ENCODE data around the gene DOC2A.
"Not testable (repeated sequence)": the region's sequence is repeated elsewhere in the genome, so short reads cannot be mapped to it uniquely, and the experiment has no call there.

DOC2A gene

GRCh38 chr16:30010844-30011713 lies at the start of gene DOC2A:
TSS of gene DOC2A (minus strand) at chr16:30011027. CDS start at chr16:30010222, 805 bp downstream.
- DNase-seq (ENCODE audit: low spot score): peak; percentile 7

DNA sequence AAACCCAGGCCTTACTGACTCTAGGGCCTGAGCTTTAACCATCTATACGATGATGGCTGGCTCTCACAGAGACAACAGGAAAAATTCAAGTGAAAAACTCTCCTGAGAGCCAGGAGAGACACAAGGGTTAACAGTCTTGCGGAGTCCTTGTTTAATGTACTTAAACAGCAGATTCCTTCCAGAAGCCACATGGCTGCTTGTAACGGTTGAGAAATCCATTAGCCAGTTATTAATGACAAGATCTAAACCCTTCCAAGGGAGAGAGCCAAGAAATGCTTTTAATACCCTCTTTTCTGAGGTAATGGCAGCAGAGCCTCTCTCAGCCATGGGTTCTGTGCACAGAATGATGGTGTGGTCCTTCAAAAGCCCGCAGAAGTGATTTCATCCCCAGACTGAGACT lies 49.5 kb upstream of the DOC2A start:
- DNase-seq (ENCODE audit: low spot score): no peak

DNA sequence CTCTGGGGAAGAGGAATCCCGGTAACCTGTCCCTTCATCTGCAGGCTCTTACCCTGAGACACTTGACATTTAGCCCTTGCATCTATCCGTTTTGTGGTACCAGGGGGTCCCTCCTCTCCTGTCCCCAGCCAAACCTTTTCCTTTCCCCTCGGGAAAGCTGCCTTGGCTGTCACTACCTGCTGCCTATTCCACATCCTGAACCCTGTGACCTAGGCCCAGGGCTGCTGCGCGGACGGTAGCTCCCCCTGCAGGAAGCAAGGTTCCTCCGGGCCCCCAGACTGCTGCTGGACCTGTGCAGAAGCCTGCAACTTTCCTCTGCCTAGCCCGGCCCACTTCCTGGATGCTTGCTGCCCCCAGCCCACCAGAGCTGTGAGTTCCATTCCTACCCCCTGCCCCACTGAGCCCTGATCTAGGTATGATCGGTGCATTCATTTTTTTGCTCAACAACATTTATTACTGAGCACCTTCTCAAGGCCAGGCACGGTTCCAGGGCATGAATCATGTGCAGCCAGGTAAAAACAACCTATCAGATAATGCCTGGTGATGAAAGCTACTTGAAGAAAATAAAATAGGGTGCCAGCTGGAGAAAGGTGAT lies 44.2 kb upstream of the DOC2A start:
- peak; percentile 45 for DNase-seq (ENCODE audit: low spot score)

DNA sequence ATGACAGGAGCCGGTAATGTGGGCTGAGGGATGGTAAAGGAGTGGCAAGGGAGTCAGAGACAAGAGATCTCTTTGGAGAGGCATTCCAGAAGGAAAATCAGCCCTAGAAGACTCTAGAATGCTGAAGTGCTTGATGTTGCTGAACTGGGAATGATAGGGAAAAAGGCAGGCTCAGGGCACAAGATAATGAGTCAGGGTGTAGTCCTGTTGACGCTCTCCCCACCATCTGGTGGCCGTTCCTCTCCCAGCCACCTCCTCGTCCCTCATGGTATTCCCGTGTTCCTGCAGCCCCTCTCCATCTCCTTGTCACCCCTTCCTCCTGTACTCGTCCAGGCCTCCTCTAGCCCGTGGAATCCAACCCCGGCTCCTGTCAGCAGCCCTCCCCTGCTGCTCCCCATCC lies 43.6 kb upstream of the DOC2A start:
- DNase-seq (ENCODE audit: low spot score): no peak

- DNase-seq (ENCODE audit: low spot score): no peak
Measured at GRCh38 chr16:30053376-30054015, 42.7 kb upstream of the DOC2A start.

- DNase-seq (ENCODE audit: low spot score): peak; percentile 91
Measured at GRCh38 chr16:30052671-30053372, 42.0 kb upstream of the DOC2A start.

DNA sequence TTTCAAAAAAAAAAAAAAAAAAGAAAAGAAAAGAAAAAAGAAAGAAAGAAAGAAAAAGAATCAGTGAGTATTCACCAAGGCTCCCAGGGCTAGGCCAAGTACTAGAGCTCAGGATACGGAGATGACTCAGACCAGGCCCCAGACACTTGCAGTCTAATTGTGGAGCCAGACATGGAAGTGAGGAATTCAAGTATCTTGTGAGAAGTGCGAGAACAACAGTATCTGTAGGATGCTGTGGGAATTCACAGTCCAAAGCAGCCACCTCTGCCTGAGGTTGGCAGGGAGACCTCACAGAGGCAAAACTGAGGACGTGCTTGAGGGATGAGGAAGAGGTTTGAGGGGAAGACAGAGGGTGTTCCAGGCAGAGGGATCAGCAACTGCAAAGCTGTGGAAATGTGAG lies 40.7 kb upstream of the DOC2A start:
- DNase-seq (ENCODE audit: low spot score): no peak

DNA sequence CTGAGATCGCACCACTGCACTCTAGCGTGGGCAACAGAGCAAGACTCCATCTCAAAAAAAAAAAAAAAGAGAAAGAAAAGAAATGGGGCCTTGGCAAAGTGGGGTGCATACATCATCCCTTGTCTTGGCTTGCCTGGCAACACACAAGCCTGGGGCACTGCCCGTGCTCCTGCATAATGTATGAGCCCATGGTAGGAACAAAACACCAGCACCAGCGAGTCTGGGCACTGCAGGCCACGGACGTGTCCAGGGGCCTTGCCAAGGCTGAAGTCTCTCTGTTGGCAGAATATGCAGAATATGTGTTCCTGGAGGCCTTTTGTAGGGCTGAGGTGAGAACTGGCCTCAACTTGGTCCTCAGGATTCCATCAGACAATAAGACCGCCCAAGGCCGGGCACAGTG lies 39.0 kb upstream of the DOC2A start:
- DNase-seq (ENCODE audit: low spot score): no peak

GRCh38 chr16:30046588-30046987 lies 35.8 kb upstream of the DOC2A start:
- no peak for DNase-seq (ENCODE audit: low spot score)

DNA sequence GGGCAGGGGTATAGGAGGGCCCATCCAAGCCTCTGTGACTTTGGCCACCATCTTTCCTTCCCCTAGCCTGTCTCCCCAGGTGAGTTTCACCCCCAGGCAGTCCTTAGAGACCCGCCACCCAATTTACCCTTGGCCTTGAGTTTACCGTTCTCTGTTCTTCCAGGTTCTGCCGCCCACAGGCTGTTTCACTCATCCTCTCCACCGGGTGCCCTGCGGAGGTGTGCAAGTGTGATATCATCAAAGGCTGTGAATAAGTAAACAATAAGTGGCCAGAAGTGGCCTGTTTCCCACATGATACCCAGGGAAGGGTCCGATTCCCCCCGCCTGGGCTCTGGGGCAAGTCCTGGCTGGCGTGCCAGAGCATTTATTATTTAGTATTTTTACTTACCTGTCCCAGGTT lies 35.4 kb upstream of the DOC2A start:
- DNase-seq (ENCODE audit: low spot score): no peak

DNA sequence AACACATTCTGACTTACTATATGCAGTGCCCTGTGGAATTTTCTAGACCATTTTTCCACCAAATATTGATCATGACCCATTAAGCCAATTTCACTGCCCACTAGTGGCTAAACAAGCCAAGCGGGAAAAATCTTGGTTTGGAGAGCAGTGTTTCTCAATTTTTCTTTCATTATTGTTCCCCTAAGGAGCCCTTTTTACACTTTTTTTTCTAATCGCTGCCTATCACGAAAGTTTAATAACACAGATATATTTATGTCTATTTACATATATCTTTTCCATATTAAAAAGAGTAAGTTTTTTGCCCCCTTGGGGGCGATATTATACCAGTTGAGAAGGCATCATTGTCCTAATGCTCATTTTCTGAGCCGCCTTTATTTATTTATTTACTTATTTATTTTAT lies 31.0 kb upstream of the DOC2A start:
- DNase-seq (ENCODE audit: low spot score): peak; percentile 52

- DNase-seq (ENCODE audit: low spot score): not testable (repeated sequence)
Measured at GRCh38 chr16:30040690-30041089, 29.9 kb upstream of the DOC2A start.

DNA sequence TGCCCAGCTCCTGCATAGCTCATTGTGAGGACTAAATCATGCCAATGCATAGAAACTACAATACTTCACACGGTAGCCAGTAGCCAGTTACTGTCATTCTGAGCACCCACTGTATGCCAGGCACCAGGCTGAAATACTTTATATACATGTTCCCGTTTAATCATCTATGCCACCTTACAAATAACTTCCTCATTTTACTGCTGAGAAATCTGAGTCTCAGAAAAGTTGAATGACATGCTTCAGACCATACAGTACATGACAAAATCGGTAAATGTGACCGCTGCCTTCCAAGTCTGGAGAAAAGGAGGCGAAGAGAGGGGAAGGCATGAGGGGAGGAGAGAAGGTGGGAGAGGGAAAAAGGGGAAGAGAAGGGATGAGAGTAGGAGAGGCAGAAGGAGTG lies 29.4 kb upstream of the DOC2A start:
- DNase-seq (ENCODE audit: low spot score): no peak

- DNase-seq (ENCODE audit: low spot score): no peak
Measured at GRCh38 chr16:30033270-30033669, 22.4 kb upstream of the DOC2A start.

DNA sequence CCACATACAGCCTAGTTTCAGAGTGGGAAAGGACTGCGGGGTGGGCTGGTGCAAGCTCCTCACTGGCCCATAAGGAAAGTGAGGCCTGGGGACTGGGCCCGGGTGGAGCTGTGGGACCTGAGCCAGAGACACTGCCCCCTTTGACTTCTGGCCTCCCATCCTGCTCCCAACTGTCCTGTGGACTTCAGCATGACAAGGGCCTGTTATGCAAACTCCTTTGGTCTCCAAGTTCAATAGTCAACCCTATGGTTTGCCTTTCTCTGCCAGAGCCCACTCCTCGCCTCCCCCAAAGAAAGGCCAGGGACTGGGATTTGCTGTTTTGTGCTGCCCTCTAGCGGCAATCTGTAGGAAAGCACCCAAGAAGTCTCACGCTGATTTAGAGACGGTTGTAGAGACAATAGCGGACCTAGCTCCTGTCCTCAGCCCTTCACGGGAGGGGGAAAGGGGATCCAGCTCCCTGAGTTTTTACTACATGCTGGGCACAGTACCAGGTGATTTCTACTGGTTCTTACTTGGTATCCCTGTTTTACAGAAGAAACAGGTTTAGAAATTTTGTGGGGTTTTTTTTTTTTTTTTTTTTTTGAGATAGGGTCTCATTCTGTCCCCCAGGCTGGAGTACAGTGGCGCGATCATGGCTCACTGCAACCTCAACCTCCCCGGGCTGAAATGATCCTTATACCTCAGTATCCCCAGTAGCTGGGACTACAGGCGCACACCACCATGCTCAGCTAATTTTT lies 21.4 kb upstream of the DOC2A start:
- peak; percentile 75 for DNase-seq (ENCODE audit: low spot score)

GRCh38 chr16:30031477-30031918 lies 20.7 kb upstream of the DOC2A start:
- DNase-seq (ENCODE audit: low spot score): no peak

- DNase-seq (ENCODE audit: low spot score): no peak
Measured at GRCh38 chr16:30030841-30031413, 20.1 kb upstream of the DOC2A start, which contains the start of gene TLCD3B. TSS of gene TLCD3B (minus strand) at chr16:30031271. CDS start at chr16:30030527, 744 bp downstream.

GRCh38 chr16:30030011-30030685 lies 19.3 kb upstream of the DOC2A start:
- no peak for DNase-seq (ENCODE audit: low spot score)

DNA sequence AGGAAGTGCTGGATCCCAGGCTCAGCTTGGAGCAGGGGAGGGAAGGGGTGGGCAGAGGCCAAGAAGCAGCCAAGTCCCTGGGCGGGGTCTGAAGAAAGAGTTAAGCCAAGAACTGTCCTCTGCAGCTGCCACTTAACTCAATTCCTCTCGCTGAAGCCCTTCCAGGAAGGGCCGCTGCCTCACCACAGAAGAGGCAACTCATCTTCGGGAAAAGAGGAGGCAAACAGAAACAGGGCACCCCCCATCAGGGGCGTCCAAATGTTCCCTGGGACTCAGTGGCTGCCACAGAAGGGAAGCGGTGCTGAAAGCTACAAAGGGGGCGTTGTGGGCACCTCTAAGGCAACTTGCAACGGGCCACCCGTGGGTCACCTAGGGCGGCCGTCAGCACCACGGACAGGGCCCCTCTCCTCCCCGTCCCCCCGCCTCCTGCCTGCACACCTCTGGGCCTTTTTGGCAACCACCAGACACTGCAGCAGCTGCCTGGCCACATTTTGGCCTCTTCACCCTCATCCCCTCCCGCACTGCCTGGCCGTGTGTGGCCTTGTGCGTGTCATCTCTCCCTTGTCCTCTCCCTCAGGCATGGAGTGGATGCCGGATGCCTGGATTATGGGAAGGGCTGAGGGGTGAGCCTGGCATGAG lies 17.7 kb upstream of the DOC2A start:
- DNase-seq (ENCODE audit: low spot score): no peak

Measured in CD4-positive, alpha-beta T cell treated with Interleukin-2 at 100 ng/mL for 4 hours (primary cell).